KBM-7 (cell line): ENCODE measurements around the gene ITGB8.

ENCODE experiments used
- DNase-seq: peaks from one replicate; pipeline ENCODE4 v3.0.0-alpha.2; 2015
- in situ Hi-C: fragments of 300-500 bp; cut with MboI; formaldehyde crosslinking; loops from 2 replicates; pipeline ENCODE4 v1.14.3; 2020; ENCODE audit warnings: low sequenced_read_pairs, low pct_unique_long_range_greater_than_20kb, mixed read lengths

The ITGB8 gene

DNA sequence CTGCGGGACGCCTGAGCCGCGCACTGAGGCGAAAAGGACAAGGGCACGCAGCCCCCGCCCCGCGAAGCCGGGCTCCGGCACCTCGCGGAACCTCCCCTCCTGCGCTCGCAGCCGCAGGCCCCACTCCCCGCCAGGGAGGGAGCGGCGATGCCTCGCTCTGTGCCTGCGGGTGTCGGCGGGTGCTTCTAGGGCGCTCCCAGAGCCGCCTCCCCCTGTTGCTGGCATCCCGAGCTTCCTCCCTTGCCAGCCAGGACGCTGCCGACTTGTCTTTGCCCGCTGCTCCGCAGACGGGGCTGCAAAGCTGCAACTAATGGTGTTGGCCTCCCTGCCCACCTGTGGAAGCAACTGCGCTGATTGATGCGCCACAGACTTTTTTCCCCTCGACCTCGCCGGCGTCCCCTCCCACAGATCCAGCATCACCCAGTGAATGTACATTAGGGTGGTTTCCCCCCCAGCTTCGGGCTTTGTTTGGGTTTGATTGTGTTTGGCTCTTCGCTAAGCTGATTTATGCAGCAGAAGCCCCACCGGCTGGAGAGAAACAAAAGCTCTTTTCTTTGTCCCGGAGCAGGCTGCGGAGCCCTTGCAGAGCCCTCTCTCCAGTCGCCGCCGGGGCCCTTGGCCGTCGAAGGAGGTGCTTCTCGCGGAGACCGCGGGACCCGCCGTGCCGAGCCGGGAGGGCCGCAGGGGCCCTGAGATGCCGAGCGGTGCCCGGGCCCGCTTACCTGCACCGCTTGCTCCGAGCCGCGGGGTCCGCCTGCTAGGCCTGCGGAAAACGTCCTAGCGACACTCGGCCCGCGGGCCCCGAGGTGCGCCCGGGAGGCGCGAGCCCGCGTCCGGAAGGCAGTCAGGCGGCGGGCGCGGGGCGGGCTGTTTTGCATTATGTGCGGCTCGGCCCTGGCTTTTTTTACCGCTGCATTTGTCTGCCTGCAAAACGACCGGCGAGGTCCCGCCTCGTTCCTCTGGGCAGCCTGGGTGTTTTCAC lies 519 bp downstream of the ITGB8 start:
- DNase-seq: no peak
- in situ Hi-C loops: no loop called here

DNA sequence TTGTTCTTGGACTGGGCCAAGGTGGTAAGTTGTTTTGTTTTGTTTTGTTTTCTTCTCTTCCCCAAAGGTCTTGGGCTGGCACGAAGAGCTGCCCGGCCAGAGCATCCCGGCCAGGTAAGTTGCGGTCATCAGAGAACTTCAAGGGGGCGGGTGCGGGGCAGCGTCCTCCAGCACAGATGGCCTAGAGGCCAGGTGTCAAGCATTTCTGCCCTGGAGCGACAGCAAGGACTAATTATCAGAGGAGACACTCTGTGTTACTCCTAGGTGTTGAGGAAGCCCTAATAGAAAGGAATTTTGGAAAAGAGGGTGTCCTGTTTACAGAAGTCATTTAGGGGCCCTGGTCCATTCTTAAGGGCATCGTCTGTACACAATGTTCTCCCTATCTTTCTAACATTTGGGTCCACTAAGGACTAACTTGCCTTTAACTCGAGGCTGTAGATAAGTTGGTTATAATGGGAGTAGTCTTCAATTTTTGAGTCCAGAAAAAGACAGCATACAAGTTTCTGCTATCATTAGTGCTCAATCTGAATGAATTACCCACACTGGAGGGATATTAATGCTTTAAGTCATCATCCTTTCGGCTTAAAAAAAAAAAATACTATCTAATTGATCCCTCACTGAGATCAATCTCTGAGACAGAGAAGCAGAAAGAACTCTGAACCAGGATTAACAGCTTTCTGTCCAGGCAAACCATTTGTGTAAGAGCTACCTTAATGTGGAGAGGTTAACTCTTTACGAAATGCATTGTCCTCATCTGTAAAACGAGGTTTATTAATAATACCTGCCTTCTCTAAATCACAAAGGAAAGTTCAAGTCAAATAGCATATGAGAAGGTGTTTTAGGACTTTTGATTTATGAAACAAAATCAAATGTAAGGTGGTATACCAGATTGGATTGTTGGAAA lies 1.5 kb downstream of the ITGB8 start:
- in situ Hi-C loops: no loop called here
- DNase-seq: no peak

DNA sequence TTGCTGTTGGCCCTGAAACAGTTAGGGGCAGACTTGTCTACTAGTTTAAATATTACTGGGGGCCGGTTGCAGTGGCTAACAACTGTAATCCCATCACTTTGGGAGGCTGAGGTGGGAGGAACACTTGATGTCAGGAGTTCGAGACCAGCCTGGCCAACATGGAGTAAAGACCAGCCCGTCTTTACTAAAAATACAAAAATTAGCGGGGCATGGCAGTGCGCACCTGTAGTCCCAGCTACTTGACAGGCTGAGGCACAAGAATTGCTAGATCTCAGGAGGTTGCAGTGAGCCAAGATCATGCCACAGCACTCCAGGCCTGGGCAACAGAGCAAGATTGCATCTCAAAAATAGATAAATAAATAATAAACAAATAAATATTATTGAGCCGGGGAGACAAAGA lies 7.6 kb downstream of the ITGB8 start:
- in situ Hi-C loops: no loop called here
- DNase-seq: no peak

DNA sequence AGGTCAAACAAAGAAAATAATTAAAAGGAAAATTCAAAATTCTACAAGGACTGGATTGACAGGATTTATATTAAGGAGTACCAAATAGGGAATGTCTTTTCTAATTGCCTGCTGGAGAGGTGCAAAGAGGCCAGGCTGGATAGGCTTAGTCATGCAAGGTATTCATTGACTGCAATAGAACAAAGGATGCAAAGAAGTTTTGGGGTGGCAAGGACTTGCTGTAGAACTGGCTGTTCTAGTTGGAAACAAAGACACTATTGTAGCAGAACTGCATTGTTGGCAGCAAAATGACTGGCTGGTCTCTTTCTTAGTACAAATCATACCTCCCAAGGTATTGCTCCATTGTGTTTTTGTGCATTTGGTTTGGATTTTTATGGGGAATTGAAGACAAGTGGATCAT lies 10.1 kb downstream of the ITGB8 start:
- in situ Hi-C loops: no loop called here
- no peak for DNase-seq

DNA sequence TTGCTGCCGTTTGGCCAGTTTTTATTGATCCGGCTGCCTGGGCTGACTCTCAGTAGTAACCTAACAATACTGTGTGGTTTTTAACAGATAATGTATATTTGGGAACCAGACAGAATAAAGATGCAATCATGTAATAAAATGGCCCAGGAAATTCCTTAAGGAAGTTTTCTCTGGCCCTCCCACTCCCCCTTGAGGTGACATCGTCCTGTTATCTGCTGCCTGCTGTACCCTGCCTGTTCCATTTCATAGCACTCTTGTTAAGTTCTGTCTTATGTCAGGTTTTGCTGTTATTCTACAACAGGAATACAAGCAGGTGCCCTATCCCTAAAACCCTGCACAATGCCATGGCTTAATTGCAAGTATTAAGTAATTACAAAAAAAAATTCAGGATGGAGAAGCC lies 12.5 kb downstream of the ITGB8 start:
- no peak for DNase-seq
- in situ Hi-C loops: no loop called here

DNA sequence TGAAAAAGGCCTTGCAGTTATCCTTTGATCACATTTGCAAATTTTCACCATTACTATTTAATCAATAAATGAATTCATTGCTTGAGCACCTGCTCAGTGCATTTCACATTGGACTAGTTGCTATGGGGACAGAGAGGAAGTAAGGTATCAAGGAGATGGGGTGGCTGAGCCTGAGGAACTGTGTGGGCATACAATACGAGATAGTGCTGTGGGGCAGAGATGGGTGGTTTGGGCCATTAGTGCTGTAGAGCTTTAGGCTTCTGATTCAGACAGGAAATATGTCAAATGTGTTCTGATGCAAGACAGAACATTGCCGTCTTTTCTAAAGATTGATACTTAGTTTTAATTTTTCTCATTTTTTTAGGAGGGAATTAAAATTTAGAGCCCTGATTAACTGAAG lies 13.2 kb downstream of the ITGB8 start:
- in situ Hi-C loops: no loop called here
- no peak for DNase-seq

DNA sequence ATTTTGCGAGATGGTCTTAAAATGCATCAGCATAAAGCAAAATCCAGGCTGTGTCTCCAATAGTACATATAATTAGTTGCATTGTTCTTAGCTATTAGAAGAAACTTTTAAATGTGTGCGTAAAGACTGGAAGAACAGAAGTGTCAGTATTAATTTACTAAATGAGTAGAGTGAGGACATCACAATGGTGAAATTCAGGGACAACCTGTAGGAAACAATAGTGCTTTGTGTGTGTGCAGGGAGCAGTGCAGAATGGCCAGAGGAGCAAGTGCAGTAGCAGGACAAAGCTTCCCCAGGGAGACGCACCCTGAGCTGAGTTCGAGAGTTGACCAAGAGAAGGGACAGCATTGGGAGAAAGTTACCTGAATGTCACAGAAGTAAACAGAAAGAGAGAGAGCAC lies 13.7 kb downstream of the ITGB8 start:
- in situ Hi-C loops: no loop called here
- DNase-seq: no peak

DNA sequence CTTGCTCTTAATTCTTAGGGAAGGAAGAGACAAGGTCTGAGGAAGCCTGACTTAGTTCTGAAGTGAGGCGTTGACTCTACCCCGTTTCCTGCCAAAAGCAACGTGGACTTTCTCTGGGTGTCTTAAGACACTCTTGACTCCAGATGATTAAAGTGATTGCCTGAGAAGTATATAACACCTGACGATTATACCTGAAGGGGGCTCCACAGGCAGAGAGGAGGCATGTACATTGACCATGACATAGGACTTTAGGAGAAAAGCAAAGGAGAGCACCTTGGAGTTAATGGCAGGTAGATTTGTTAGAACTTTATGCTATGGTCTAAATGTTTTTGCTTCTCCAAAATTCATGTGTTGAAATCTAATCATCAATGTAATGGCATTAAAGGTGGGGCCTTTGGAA lies 15.9 kb downstream of the ITGB8 start:
- in situ Hi-C loops: no loop called here
- DNase-seq: no peak

DNA sequence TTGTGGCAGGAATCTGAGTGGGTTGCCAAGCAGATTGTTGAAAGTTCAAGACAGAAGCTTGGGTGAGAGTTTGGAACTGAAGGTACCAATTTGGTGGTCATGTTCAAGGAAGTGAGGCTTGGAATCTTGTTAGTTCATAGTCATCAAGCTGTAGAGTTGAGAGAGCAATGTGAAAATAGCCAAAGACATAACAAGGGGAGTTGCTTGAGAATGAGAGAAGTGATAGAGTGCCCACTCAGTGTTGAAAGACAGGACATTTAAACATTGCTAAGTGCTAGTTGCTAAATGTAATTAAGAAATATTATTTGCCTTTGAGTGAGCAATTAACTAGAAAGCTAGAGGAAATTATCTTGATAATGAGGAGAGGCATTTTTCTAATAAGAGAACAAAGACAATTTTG lies 17.0 kb downstream of the ITGB8 start:
- in situ Hi-C loops: no loop called here
- DNase-seq: no peak

DNA sequence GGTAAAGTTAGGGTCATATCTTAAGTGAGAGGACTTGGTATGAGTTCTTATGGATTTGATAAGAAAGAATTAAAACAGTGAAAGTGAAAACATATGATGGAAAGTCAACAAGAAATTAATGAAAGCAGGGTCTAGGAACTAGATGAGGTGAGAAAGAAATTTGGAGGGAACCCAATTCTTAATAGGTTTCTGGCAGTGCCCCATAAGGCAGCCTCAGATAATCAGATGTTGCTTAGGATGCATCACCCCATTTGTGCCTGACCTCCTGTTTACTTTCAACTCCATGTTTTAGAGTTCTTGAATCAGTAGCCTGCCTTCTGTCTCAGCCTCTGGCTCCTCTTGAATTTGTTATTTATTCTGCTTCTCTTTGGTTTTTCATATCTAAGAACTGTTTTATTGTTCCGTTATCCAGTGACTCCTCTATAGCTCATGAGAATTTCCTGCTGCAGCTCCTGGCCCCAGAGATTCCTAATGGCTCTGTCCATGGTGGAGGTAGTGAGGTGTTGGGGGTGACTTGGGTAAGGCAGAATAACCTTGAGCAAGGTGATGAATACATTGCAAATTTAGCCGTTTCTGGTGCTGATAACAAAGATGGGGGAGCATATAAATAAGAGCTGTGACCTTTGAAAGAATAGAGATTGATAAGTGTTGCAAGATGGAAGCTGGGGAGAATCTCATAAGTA lies 17.6 kb downstream of the ITGB8 start:
- in situ Hi-C loops: no loop called here
- DNase-seq: no peak

DNA sequence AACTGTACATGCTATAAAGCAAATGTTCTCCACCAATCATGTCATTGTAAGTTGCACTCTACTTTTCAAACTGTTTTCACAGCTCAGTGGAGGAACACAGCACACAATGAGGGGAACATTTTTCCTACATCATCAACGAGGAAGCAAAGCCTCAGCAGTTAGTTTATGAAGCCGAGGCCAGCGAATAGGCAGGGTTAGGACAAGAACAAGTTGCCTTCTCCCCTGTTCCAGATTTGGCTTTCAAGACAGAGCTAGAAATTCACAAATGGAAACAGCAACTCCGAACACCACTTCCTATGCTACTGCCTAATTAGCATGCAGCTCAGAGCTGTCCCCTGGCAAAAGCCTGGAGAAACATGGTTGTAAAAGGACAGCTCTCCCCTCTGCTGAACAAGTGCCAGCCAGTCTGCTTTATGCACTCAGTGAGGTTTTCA lies 19.8 kb downstream of the ITGB8 start:
- in situ Hi-C loops: no loop called here
- DNase-seq: no peak

DNA sequence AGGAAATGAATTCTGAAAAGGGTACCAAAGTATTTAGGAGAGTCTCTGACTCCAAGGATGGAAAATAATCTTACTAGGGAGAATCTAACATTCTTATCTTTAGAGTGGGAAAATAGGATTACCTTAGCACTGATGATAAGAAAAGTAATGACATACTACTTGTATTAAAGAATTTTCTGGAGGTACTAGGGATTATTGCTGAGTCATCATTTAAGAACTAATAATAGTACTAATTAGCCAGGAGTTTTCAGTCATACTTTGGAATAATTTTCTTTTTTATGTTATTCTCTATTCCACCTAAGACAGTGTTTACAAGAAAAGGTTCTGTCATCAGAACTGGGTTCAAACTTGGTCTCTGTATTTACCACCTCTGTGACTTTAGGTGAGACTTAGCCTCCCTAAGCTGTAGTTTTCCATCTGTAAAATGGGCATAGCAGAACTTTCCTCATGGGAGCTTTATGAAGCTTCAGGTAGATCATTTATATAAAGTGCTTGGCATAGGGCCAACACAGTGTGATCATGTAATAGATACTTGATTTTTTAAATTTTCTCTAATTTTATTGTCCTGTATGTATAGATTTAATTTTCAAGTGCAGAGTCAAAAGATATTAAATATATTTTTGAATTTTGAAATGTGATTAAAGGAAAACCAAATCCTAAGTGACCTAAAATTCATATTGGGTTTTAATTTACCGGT lies 20.4 kb downstream of the ITGB8 start:
- in situ Hi-C loops: no loop called here
- no peak for DNase-seq

DNA sequence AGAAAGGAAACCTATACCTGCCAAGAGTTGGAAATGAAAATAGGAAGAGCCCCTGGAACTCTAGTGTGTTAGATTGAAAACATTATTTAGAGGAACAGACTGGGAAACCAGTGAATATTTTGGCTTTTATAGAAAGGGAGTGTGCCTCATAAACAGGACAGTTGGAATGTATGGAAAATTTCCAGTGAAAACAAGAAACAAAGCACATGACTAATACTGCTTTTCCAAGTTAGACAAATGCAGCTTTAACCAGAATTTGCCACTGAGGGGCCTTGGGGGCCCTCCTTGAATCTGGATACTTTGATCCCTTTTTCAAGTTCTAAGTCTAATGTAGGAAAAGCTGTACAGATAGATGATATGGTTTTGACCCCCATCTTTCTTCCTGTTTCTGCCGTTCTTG lies 21.2 kb downstream of the ITGB8 start:
- in situ Hi-C loops: no loop called here
- DNase-seq: no peak

DNA sequence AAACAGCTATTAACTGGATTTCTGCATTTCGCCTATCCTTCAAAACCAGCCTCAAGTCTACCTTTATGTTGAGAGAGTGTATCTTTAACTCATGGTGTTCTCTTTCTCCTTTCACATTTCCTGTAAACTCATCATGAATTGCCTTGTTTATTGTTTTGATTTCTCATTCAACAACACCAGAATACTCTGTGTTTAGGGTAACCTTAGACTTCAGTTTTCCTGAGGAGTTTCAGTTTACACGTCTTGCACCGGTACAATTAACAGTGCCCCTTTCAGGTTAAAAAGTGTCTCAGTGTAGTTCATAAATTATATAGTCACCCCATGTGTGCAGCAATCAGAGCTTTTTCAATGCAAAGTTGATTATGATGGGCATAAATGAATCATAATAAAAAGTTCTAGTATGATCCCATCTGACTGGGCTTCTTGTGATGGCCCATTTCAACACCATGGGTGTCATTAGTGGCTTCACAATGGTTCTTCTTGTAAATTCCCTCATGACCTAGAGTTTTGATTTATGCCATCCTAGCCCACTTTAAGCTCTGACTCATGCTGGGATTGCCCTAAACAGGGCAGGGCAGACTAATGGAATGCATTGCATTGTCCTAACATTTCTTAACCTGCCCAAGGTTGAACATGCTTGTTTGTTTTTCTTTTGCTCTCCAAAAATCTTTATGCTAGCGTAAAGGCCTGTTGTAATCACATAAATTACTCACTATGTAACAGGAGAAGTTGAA lies 22.0 kb downstream of the ITGB8 start:
- no peak for DNase-seq
- in situ Hi-C loops: no loop called here

DNA sequence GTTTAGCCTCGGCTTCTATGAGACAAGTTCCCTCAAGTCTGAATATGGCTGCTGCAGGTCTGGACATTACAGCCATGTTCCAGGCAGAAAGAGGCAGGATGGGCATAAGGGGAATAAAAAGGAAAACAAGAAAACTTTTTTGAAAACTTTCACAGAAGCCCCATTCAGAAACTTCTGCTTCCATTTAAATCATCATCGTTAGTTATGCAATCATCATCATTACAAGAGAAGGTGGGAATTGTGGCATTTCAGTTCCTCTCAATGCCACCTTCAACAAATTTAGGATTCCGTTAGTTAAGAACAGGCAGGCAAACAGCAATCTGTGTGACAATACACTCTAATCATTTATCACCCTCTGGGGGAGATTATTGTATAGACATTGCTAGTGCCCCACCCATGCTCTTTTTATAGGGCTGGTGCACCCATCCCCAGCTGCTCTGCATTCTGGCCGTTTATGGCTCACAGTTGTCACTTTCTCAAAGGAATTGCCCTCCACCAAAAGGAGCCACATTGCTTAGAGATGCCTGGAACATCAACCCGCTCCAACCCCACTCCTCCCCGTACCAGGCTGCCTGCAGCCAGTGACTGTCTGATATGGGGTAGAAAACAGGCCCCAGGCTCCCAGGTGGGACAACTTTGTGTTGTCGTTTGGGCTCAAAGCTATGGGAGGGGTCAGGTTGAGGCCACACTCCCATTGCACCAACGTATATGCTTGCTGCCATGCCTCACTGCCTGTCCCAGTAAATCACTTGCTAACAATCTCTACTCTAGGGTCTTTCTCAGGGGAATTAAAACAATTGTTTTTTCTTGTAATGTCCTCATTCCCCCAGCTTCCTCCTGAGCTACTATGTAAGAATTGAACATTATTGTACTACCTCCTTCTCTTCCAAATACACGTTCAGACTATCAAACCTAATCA lies 24.2 kb downstream of the ITGB8 start:
- no peak for DNase-seq
- in situ Hi-C loops: no loop called here

DNA sequence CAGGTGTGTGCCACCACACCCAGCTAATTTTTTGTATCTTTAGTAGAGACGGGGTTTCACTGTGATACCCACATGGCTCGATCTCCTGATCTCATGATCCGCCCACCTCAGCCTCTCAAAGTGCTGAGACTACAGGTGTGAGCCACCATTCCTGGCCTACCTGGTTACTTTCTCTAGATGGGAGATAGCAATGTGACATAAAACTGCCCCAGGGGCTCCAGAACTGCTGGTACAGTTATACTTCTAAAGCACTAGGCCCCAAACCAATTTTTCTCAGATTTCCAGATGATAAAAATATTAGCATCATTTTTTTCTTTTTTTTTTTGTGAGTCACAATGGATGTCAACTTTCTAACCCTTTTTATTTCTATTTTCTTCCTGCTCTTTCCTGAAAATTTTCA lies 27.4 kb downstream of the ITGB8 start:
- in situ Hi-C loops: no loop called here
- DNase-seq: no peak

DNA sequence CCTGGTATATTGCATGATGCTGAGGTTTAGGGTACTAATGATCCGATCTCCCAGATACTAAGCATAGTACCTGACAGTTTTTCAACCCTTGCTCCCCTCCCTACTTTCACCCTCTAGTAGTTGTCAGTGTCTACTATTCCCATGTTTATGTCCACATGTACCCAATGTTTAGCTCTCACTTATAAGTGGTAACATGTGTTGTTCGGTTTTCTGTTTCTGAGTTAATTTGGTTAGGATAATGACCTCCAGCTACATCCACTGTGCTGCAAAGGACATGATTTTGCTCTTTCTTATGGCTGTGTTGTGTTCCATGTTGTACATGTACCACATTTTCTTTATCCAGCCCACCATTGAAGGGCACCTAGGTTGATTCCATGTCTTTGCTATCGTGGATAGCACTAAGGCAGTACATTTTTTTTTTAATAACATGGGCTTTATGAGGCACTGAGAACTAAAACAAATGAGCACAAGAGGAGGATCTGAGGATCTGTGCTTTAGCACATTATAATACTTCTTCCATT lies 28.1 kb downstream of the ITGB8 start:
- in situ Hi-C loops: no loop called here
- no peak for DNase-seq
